NB4 (cell line): ENCODE data around the gene D2HGDH.

Experiments
- DNase-seq: peaks from one replicate; pipeline ENCODE4 v3.0.0; 2010; ENCODE audit warnings: low read depth
- H3K4me3 ChIP-seq: one replicate; pipeline ENCODE4 v1.5.1; 2011; ENCODE audit warnings: mild to moderate bottlenecking, low read depth, low read length, moderate library complexity
- MYC ChIP-seq: IDR thresholded peaks from 2 replicates; pipeline ENCODE4 v1.6.1; 2011; ENCODE audit warnings: low read depth, low read length
- POLR2A ChIP-seq: IDR thresholded peaks from 2 replicates; pipeline ENCODE4 v1.6.1; 2011; ENCODE audit warnings: mild to moderate bottlenecking; ENCODE audit not compliant: insufficient read length; ENCODE audit errors: extremely low read depth
- TF ChIP-seq, protein P1 (sequence below): IDR thresholded peaks from one replicate; pipeline ENCODE4 v1.5.1; 2012; ENCODE audit warnings: low read depth, low read length
- TF ChIP-seq, protein P2 (sequence below): IDR thresholded peaks from 2 replicates; pipeline ENCODE4 v1.6.1; 2011; ENCODE audit warnings: low read depth, low read length

Gene D2HGDH

DNA sequence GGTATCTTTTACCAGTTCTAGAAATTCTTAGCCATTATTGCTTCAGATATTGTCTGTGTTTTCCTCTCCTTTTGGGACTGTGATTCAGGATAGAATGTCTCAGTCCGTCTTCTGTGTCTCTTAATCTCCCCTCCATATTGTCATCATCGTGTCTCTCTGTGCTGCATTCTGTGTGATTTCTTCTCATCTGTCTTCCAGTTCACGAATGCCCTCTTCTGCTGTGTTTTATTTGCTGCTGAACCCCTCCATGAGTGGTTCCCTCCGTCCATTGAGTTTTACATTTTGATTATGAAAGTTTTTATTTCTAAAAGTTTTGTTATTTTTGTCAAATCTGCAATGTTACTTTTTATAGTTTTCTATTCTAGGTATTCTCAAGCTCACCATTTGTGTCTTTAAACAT lies 11.7 kb downstream of the D2HGDH start:
- TF ChIP-seq, protein P1, sequence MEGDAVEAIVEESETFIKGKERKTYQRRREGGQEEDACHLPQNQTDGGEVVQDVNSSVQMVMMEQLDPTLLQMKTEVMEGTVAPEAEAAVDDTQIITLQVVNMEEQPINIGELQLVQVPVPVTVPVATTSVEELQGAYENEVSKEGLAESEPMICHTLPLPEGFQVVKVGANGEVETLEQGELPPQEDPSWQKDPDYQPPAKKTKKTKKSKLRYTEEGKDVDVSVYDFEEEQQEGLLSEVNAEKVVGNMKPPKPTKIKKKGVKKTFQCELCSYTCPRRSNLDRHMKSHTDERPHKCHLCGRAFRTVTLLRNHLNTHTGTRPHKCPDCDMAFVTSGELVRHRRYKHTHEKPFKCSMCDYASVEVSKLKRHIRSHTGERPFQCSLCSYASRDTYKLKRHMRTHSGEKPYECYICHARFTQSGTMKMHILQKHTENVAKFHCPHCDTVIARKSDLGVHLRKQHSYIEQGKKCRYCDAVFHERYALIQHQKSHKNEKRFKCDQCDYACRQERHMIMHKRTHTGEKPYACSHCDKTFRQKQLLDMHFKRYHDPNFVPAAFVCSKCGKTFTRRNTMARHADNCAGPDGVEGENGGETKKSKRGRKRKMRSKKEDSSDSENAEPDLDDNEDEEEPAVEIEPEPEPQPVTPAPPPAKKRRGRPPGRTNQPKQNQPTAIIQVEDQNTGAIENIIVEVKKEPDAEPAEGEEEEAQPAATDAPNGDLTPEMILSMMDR: no peak
- no peak for TF ChIP-seq POLR2A
- TF ChIP-seq MYC: no peak
- TF ChIP-seq, protein P2, sequence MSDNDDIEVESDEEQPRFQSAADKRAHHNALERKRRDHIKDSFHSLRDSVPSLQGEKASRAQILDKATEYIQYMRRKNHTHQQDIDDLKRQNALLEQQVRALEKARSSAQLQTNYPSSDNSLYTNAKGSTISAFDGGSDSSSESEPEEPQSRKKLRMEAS: no peak
- DNase-seq: no peak
- no peak overlapping the region for H3K4me3 ChIP-seq

DNA sequence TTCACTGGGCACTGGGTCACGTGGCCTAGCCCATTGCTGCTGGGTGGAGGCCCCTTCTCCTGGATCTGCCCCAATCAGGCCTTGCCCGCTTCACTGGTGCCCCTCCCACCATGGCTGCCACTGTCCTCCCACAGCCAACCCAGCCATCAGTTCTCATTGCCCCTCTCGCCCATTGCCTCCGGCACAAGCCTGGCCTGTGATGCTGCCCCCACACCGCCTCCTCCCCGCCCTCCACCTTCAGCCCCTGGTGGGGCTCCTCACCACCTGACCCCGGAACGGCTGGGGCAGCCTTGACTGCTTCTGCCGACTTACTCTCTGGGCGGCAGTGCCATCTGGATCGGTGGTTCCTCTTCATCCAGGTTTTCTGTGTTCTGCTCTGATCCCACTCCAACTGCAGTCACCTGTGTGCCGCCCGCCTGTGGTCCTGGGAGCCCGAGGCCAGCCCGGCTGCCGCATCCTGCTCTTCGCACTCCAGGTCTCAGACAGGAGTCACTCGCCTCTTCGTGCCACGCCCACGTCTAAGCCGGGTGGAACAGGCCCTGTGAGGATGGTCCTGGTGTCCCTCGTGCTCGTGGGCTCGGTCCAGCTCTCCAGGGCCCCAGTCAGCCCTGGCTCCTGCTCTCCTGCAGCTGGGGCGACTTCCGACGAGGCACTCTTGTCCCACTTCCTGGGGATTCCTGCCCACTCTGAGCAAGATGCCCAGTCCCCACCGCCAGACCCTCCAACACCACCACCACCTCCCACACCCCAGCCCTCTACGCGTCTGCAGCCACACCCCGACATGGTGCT lies 14.2 kb downstream of the D2HGDH start:
- TF ChIP-seq MYC (no peak), POLR2A (no peak)
- TF ChIP-seq, protein P1: no peak
- TF ChIP-seq, protein P2: no peak

DNA sequence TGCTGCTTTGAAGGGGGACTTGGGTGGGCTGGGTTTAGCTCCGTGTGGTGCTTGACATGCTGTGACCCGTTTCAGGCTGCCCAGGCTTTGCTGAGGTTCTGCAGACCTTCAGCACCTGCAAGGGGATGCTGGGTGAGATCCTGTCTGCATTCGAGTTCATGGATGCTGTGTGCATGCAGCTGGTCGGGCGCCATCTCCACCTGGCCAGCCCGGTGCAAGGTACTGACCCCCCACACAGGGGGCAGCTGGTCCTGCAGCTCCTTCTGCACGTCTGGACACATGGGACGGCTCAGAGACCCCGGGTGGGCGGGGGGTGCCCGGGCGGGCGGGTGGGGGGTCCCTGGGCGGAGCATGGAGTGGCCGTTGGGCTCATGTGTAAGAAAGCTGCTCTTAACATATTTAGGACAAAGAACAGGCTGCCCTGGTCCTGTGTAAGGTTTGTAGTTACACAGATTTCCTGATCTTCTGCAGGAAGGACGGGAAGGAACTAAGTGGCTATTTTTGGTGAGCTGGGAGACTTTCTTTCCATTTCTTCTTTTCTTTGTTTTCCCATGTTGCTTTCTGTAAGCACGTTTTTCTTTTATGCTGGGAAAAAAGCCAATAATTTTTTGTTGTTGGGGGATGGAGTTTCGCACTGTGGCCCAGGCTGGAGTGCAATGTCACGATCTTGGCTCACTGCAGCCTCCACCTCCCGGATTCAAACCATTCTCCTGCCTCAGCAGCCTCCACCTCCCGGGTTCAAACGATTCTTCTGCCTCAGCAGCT lies 15.8 kb downstream of the D2HGDH start:
- no peak for DNase-seq
- no peak overlapping the region for H3K4me3 ChIP-seq
- TF ChIP-seq POLR2A (no peak), MYC (no peak)
- TF ChIP-seq, protein P1: no peak
- TF ChIP-seq, protein P2: no peak

More for the DNA sequence above, 14.2 kb downstream of the D2HGDH start:
- no peak for DNase-seq
- no peak overlapping the region for H3K4me3 ChIP-seq

GRCh38 chr2:241751152-241751551 lies 16.7 kb downstream of the D2HGDH start:
- no peak for DNase-seq
- TF ChIP-seq, protein P2: no peak
- TF ChIP-seq MYC: no peak
- no peak for TF ChIP-seq POLR2A
- no peak overlapping the region for H3K4me3 ChIP-seq

GRCh38 chr2:241751776-241752175 lies 17.3 kb downstream of the D2HGDH start:
- no peak for DNase-seq
- H3K4me3 ChIP-seq: no peak overlapping the region
- TF ChIP-seq, protein P1: no peak
- TF ChIP-seq MYC (no peak), POLR2A (no peak)
- TF ChIP-seq, protein P2: no peak

GRCh38 chr2:241752253-241752652 lies 17.8 kb downstream of the D2HGDH start:
- no peak for TF ChIP-seq MYC
- no peak for TF ChIP-seq POLR2A
- TF ChIP-seq, protein P2: no peak
- TF ChIP-seq, protein P1: no peak
- no peak for DNase-seq
- no peak overlapping the region for H3K4me3 ChIP-seq
